Amniotic epithelial cell (primary cell): ENCODE results near the gene CPZ.

Experiments
- DNase-seq: peaks from one replicate; pipeline ENCODE4 v3.0.0-alpha.2; 2010; ENCODE audit warnings: low read depth

Gene CPZ

DNA sequence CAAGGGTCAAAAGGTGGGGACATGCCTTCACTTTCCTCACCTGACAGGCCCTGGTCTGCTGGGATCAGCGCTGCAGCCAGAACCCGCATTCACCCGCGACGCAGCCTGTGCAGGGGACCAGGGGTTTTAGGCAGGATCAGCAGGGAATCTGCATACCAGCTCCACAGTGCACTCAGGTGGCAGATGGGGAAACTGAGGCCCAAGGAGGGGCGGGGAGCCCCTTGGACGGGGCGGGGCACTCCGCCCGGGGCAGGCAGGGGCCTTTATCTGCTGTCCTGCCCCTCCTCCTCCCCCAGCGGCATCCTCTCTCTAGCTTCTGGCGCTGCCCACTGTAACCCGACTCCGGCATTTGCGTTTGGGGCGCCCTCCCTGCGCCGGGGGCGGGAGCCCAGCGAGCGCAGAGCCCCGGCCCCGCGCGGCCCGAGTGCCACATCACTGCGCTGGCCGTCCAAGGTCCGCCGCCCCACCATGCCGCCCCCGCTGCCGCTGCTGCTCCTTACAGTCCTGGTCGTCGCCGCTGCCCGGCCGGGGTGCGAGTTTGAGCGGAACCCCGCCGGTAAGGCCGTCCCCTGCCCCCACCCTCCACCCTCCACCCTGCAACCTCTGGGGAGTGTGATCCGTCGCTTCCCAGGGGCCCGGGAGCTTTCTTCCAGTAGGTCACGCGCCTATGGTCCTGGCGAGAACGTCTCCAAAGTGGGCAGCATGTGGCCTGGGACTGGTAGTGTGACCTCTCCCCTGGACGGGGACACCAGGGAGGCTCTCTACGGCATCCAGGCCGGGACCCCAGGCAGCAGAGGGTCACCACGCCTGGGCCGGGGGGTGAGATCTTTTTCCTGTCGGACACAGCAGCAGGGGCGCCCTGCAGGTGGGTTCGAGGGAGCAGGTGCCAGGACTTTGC, at the start of gene CPZ:
Gene CPZ (plus strand): TSS at position 400 of the 898 bp plus-strand sequence. CDS start 69 bp downstream, at position 469.
- DNase-seq, result peak; percentile 21

DNA sequence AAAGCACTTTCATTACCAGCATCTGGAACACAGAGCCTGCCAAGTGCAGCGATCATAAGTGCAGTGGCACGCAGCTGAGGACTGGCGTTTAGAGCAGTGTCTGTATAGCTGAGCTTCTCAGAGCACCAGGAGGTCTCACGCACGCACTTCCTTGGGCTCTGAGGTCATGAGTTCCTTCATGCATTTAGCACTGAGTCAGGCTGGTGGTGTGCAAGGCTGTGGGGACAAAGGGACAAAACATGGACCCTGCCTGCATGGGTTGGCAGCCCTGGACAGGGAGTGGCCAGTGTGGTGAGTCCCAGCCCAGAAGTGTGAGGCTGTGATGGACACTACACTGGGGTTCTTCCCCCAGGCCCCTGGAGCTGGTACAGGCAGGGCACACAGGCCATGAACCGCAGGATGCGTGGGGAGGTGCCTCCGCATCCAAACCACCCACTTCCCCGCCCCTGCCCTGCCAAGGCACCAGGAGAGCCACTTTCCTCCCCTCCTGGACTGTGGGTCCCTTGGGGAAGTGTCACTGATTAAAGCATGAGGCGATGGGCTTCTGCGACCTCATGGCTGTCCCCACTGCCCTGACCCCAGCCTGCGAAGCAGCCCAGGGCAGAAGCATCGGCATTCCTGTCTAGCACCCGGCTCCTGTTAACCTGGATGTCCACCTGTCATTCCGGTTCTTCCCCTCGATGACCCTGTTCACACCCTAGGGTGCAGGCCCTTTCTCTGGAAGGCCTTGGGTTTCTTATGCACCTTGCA, 49.6 kb upstream of the CPZ start:
- no peak for DNase-seq

DNA sequence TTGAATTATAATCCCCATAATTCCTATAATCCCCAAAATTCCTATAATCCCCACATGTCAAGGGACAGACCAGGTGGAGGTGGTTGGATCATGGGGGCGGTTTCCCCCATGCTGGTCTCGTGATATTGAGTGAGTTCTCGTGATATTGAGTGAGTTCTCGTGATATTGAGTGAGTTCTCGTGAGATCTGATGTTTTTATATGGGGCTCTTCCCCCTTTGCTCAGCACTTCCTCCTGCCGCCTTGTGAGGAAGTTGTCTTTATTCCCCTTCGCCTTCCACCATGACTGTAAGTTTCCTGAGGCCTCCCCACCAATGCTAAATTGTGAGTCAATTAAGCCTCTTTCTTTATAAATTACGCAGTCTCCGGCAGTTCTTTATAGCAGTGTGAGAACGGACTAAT, 48.9 kb upstream of the CPZ start:
- no peak for DNase-seq

DNA sequence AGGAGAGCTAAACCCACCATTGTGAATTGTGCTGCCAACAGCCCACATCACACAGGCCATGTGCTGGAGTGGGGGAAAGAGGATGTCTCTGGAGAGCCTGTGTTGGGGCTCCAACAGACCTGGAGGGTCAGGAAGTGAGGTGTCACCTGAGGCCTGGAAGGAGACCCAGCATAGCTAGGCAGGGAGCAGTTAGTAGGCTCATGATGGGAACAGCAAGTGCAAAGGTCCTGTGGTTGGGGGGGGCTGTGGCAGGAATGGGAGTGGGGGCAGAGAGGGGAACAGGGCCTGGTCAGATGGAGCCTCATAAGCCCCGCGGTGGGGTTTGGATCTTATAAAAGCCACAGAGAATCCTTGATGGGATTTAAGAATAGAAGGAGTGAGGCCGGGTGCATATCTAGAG, 48.3 kb upstream of the CPZ start:
- no peak for DNase-seq

DNA sequence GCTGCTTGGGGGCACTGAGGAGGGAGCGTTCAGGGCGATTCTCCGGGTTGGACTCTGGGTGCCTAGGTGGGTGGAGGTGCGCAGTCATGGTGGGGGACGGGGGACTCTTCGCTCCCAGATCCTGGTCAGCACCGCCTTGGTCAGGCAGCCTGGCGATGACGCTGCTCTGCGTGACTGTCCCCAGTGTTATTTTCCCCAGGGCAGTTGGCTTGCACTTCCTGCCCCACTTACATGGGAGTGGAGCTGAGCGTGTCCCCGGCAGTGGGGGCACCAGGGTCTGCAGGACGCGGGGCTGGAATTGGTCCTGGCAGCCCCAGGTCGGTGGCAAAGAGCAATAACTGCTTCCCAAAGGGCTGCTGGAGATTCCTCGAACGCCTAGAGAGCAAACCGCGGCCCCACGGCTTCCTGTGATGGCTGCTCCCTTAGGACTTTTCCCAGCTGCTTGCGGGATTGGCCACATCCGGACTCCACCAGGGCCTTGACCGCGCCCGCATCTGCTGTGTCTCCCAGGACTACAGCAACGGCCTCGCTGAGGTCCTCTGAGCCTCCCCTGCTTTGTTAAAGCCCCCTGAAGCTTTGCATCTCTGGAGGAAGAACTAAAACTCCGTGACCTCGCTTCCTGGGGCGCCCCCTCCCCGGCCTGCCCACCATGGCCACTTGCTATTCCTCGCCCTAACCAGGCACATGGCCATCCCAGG, 47.7 kb upstream of the CPZ start:
- peak; percentile 45 for DNase-seq

DNA sequence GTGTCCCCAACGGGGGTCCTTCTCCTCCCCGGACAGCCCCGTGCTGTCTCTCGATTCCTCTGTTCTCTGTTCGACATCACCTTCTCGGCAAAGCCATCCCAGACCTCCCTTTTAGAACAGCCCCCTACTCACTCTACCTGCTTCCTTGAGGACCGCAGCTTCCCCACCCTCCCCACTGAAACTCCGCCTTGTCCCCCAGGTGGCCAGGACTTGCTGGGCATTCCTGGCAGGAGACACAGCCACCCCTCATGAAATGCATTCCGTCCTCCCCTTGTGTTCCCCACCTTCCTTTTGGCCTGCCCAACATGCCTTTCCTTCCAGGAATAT, 47.2 kb upstream of the CPZ start:
- DNase-seq, result no peak

DNA sequence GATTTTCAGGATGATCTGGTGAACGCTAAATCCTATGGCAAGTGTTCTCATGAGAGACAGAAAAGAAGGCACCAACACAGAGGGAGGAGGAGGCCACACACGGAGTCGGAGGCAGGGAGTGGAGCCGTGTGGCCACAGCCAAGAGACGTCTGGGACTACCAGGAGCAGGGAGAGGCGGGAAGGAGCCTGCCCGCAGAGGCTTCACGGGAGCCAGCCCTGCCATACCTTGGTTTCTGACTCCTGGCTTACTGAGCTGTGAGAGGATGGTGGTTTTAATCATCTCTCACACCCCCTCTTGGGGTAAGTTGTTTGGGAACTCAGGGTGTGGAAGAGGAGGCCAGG, 45.8 kb upstream of the CPZ start:
- no peak for DNase-seq

DNA sequence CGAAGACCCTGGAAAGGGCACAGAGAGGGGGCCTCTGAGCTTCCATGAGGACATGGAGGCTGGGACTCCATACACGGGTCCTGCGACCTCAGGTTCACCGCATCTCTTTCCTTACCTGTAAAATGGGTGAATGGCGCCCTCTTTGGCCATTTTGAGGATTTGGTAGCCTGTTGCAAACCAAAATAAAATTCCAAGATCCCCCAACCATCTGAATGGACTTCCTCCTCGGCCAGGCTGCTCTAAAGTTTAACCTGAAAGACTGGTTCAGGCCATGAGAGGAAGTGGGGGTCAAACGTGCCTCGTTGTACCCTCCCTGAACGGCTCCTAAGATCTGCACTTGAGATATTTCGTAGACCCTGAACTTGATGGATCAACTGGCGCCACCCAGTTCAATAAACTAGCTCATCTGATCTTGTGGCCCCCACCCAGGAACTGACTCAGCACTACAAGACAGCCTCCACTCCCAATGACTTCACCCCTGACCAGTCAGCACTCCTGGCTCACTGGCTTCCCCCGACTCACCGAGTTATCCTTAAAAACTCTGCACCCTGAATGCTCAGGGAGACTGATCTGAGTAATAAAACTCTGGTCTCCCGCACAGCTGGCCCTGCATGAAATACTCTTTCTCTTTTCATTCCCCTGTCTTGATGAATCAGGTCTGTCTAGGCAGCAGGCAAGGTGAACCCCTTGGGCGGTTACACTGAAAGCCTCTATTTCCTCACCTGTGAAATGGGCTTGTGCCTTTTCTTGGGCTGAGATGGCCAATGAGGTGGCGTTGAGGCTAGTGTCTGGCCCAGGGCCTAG, 45.3 kb upstream of the CPZ start:
- DNase-seq, result peak; percentile 44

DNA sequence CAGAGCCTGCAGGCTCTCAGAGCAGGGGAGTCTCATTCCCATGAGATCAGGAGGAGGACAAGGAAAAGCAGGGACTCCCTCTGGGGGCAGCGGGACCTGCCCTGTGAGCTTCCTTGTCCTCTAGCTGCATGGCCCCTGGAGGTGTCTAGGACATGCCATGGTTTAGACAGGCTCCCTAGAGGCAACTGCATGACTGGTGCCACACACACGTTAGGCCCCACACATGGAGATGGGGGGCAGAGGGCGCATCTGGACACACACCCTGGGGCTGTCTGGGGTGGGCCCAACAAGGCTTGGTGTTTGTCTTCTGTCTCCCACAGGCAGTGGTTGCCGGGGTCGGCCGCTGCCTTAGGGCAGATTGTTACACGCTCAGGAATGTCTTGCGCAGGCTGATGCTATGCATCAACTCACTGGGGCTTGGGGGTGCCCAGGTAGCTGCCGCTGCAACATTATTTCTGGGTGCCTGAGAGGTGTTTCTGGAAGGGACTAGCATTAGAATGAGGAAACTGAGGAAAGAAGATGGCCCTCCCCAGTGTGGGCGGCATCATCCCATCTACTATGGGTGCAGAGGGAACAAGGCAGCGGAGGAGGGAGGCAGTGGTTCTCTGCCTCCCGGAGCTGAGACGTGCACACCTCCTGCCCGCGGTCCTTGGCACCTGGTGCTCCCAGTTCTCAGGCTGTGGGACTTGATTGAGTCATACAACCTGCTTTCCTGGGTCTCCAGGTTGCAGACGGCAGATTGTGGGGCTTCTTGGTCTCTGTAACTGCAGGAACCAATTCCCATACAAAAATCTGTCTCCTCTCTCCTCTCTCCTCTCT, 44.4 kb upstream of the CPZ start:
- DNase-seq, result no peak

DNA sequence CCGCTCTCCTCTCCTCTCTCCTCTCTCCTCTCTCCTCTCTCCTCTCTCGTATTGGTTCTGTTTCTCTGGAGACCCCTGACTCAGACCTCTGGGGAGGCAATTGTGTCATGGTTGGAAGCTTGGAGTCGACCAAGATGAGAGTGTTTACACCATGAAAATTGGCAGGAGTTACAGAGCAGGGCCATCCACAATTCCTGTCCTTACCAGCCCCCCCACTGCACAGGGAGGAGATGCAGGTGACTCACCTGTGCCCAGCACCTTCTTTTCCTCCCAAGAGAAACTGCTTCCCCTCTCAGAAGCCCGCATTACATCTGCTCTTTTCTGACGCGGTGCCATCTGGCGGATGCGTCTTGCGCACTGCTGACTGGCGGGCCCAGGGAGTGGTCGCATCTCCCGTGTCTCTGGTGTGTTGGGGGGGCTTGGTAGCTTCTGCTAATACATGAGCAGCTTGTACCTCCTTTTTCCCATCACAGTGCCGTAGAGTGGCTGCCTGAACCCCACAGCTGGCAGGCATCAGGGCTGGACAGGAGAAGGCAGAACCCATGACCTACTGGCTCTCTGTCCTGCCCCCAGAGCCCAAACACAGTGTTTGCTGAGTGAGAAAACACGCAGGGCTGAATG, 43.7 kb upstream of the CPZ start:
- DNase-seq, result no peak

DNA sequence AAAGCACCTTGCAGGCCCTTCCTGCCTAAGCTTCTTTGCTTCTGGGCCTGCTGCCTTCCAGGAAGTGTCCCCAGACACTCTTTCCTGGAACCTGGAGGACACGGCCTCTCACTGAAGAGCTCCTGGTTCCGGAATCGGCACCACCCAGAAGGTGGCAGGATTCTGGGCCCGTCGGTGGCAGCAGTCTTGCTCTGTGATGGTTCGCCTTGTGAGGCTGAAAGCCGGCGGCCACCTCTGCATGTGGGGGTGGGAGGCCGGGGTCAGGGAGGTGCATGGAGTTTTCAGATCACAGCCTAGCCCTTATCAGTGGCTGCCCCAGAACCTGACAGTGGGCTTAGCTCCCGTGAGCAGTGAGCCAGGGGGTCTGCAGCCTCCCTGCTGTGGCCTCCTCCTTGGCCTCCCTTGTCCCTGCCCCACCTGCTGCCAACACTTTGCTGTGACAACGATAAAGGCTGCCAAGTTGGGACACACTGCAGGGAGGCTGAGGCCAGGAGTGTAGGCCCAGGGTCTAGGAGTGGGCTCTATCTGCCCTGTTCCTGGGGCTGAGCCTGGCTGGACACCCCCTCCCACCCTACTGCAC, 43.1 kb upstream of the CPZ start:
- DNase-seq, result no peak

DNA sequence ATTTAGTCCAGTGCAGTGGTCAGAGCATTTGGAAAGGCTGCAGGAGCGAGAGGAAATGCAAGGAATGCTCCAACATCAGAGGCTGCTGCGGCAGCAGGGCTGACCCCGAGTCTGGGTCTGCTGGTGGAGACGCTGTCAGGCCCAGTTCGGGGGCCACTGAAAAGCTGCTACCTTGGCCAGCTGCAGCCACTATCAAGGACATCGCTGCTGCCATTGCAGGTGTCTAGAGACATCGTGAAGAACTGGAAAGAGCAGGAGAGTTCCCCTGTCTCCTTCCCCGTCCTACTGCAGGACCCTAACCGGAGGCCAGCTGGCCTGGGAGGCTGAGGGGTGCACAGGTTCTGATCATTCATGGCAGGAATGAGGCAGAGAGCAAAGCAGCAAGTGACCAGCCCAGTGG, 41.9 kb upstream of the CPZ start:
- DNase-seq, result no peak

DNA sequence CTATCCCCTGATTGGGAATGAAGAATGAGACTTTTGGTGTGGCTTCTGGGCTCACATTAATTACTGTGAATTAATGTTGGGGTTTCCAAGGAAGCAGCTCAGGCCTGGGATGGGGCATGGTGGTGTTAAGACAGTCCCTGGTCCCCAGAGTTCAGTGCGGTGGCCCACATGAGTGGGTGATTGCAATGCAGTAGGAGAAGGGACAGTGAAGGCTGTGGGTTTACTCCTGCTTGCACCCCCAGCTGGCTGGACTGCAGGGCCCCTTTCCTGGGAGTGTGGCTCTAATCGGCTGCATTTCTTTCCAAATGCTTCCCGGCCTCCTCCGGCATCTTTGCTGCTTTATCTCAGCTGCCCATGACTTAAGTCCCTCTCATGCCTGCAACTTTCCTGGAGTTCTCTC, 40.5 kb upstream of the CPZ start:
- no peak for DNase-seq

DNA sequence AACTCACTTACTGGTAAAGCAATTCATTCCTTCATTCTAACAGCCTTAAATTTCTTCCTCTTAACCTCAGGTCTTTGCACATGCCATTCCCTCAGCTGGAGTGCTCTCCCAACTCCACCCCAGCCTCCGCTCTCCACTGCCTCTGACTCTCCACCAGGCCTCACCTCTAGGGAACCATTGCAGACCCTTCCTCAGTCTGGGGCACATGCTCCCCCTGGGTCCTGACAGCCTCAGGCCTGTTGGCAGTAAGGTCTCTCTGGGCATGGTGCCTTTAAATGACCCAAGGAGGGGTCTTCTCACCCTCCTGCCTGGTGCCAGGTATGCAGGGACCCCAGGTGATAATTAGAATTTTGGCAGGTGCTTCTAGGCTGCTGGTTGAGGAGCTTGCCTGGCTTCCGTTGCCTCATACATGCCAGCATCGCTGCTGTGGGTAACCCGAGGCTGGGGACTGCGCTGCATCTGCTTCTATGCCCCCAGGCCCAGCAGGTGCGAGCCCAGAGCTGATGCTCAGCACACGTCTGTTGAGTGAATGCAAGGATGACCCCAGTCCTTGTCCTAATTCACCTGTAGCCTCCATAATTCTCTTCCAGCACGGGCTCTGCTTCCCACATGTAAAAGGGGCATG, 39.9 kb upstream of the CPZ start:
- DNase-seq, result no peak

DNA sequence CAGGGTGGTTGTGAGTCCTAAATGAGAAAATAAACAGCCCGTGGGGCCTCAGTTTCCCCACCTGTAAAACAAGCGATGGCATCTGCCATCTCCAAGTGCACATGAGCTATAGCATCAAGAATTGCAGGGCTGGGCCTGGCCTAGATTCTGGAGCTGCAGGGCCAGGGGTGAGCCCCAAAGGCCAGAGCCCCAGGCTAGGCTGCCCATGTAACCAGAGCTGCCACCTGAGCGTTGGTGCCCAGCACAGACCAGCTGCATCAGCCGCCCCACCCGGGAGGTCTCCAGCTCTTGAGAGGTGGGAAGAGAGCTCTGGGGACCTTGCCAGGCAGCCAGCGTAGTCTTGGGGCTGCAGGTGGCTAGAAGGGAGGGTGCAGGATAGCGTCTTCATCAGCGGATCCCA, 39.3 kb upstream of the CPZ start:
- no peak for DNase-seq

DNA sequence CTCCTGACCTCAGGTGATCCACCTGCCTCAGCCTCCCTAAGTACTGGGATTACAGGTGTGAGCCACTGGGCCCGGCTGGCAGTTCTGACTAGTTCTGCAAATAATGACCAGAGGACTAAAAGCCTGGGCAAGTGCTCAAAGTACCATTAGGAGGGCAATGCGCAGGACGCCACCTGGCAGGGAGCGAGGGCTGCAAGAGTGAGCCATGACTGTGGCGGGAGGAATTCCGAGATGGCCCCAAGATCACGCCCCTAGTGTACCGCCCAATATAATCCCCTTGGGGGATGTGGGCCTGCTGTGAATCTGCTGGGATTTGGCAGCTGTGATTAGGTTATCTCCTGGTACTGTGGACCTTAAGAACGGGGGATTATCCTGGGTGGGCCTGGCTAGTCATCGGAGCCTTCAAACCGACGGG, 38.6 kb upstream of the CPZ start:
- DNase-seq, result no peak

DNA sequence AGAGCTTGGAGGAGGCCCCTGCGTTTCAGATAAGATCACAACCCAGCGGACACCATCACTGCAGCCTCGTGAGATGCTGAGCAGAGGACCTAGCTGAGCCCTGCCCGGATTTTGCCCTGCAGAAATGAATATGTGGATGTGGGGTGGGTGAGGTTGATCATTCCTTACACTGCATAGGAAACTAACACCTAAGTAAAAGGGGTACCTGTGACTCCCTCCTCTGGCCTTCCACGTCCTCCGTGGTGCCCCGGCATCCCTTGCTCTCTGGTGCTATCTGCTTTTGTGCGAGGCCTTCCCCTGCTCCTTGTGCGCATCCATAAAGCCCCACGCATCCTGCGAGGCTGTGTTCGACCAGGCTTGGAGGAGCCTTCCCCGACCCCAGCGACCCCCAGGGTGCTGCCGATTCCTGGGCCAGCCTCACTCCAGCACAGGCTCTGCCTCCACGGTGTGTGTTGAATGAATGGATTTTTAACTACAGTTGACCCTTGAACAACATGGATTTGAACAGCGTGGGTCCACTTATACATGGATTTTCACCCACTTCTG, 37.9 kb upstream of the CPZ start:
- no peak for DNase-seq

DNA sequence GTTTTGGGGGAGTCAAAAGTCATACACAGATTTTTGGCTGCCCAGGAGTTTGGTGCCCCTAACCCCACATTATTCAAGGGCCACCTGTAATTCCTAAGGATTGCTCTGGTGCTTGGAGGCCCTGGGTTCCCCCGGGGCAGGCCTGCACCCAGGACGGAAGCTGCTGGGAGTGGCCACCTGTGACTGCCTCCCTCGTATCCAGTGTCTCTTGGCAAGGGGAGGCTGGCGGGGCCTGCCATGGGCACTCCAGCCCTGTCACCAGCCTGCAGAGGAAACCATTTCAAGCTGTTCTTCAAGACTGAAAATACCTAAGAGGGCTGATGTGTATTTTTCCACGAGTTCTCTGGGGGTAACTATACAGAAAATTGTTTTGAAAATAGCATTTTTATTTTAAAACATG, 36.8 kb upstream of the CPZ start:
- no peak for DNase-seq

DNA sequence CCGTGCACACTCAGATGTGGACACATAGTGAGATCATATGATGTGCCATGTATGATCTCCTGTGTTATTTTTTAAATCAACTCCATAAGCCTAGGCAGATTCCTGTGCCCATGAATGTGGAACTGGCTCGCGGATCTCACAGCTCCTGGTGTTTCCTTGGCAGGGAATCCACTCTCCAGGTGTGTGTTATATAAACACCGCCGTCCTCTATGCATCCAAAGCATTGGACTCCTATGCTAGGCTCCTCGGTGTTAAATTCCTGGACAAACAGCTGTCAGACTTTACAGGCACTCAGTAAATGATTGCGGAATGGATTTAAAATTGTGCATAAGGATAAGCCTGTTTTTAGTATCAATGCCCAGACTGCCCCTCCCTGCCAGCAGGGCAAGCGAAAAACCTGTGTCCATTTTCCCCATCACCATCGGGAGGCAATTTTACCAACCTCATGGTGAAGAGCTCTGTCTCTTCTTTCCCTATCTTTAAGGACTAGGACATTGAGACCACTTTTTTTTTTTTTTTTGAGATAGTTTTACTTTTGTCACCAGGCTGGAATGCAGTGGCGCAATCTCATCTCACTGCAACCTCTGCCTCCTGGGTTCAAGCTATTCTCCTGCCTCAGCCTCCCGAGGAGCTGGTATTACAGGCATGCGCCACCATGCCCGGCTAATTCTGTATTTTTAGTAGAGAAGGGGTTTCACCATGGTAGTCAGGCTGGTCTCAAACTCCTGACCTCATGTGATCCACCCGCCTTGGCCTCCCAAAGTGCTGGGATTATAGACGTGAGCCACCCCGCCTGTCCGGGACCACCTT, 36.0 kb upstream of the CPZ start:
- DNase-seq, result no peak
